Fibroblast of pulmonary artery (primary cell): ENCODE results near the gene SPATA1.
"Not testable (repeated sequence)": the region's sequence is repeated elsewhere in the genome, so short reads cannot be mapped to it uniquely, and the experiment has no call there.

Experiments
- DNase-seq: peaks from one replicate; pipeline ENCODE4 v3.0.0-alpha.2; 2010; ENCODE audit warnings: low read depth
- H3K4me3 ChIP-seq: replicated peaks from 2 replicates; pipeline ENCODE4 v1.5.1; 2011; ENCODE audit warnings: low read depth, mild to moderate bottlenecking, control low read depth, low read length, moderate library complexity
- TF ChIP-seq, protein P1 (sequence below): IDR thresholded peaks from 2 replicates; pipeline ENCODE4 v1.5.1; 2011; ENCODE audit warnings: mild to moderate bottlenecking, control low read depth, low read length, inconsistent platforms; ENCODE audit errors: missing control alignments

SPATA1 gene

DNA sequence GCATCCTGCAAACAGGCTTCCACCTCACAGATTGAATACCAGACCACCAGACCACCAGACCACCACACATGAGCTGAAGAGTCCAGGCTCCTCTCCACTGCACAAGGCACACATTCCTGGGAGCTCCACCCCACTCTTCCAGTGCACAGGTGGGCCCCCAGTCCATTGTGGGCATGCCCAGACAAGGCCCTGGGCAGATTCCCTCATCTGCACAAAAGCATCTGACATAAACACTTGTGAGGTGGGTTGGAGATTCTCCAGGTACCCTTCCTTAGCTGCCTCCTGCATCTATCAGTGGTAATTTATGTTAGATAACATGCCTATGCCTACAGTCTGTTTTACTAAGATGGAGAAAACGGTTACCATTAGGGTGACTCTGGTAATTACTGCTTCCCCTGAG lies 79.6 kb downstream of the SPATA1 start:
- TF ChIP-seq, protein P1, sequence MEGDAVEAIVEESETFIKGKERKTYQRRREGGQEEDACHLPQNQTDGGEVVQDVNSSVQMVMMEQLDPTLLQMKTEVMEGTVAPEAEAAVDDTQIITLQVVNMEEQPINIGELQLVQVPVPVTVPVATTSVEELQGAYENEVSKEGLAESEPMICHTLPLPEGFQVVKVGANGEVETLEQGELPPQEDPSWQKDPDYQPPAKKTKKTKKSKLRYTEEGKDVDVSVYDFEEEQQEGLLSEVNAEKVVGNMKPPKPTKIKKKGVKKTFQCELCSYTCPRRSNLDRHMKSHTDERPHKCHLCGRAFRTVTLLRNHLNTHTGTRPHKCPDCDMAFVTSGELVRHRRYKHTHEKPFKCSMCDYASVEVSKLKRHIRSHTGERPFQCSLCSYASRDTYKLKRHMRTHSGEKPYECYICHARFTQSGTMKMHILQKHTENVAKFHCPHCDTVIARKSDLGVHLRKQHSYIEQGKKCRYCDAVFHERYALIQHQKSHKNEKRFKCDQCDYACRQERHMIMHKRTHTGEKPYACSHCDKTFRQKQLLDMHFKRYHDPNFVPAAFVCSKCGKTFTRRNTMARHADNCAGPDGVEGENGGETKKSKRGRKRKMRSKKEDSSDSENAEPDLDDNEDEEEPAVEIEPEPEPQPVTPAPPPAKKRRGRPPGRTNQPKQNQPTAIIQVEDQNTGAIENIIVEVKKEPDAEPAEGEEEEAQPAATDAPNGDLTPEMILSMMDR = no peak
- H3K4me3 ChIP-seq = no peak overlapping the region
- DNase-seq = no peak

DNA sequence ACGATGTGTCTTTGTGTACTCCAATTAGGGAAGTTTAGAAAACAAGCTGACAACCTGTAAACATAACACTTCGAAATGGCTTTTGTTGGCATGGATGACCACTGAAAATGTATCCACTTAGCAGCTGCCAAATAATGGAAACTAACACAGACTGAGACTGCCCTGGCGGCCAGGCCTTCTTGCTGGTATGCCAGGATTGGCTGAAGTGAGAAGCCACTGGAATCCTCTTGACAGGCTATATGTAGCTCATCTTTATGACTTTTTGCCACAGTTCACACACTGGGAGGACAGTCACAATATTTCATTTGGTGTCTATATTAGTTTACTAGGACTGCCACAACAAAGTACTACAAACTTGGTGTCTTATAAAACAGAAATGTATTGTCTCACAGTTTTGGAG lies 80.9 kb downstream of the SPATA1 start:
- DNase-seq = no peak
- TF ChIP-seq, protein P1 = no peak
- no peak overlapping the region for H3K4me3 ChIP-seq

DNA sequence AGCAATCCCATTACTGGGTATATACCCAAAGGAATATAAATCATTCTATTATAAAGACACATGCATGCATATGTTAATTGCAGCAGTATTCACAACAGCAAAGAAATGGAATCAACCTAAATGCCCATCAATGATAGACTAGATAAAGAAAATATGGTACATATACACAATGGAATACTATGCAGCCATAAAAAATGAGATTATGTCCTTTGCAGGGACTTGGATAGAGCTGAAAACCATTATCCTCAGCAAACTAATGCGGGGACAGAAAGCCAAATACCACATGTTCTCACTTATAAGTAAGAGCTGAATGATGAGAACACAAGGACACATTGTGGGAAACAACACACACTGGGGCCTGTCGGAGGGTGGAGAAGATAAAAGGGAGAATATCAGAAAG lies 88.8 kb downstream of the SPATA1 start:
- H3K4me3 ChIP-seq, DNase-seq: not testable (repeated sequence)

DNA sequence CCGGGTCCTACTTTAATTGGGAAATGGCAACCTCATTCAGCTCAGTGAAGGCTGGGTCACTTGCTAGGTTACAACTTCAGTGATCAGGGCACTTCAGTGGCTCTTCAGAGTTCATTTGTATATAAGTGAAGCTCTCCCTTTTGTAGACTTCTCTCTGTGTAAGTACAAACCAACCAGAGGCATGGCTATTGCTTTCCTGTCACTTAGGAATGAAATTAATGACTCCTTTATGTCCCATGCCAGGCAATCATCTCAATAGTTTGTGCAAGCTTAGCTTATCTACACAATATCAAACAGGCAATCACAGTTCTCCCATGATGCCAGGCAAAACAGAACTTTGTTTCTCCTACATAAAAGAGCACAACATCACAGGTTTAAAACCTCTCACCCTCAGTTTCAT lies 90.8 kb downstream of the SPATA1 start:
- TF ChIP-seq, protein P1 = no peak
- DNase-seq = no peak
- no peak overlapping the region for H3K4me3 ChIP-seq

DNA sequence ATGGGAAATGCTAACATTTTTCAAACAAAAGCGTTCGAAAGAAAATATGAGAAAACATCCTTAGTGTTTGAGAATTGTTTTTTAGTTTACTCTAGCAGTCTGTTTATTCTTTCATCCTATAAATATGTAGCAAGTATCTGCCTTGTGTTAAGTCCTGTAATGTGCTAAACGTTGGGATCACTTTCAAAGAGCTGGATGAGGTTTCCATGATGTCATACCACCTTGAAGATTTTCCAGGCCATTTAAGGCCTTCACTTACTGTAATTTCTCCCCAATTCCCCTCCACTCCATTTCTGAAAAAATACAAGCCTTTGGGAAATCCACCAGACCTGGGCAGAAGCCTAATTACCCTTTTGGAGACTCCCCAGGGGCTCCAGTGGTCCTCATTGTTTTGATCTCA lies 92.2 kb downstream of the SPATA1 start:
- TF ChIP-seq, protein P1 = no peak
- no peak overlapping the region for H3K4me3 ChIP-seq
- peak; percentile 32 for DNase-seq

DNA sequence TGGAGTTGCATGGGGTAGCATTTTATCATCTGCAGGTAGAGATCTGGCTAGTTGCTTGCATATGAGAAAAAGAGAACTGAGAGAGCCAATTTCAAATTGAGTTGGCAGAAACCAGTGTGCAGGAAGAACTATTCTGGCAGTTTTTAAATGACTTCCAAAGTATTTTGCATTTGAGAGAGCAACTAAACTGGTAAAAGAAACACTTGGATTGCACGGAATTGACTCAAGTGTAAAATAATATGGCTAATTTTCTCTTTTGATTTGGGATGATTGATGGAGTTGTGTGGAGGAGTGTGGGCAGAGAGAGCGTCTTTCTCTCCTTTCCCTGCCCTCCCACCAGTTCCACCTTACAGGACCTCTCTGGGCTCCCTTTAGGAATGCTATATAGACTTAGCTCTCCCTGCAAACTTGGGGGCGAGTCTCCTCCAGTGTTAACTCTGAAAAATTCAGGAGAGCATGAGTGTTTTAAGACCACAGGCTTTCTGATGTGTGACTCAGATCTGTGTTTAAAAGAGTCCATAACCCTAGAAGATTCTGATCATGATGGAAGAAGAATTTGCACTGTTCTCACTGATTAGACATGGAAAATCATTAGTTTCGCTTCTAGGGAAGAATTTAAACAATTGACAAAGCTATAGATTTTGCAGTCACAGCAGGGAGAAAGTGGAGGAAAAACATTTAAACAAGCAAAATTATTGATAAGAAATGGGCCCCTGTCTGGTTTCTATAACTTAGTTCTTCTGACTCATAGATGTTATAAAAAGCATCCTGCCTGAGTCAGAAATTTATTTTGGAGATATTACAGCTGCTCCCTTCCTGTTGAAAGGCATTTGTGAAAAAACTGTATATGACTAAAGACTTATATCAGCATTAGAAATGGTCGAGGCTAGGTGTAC lies 92.9 kb downstream of the SPATA1 start:
- no peak overlapping the region for H3K4me3 ChIP-seq

DNA sequence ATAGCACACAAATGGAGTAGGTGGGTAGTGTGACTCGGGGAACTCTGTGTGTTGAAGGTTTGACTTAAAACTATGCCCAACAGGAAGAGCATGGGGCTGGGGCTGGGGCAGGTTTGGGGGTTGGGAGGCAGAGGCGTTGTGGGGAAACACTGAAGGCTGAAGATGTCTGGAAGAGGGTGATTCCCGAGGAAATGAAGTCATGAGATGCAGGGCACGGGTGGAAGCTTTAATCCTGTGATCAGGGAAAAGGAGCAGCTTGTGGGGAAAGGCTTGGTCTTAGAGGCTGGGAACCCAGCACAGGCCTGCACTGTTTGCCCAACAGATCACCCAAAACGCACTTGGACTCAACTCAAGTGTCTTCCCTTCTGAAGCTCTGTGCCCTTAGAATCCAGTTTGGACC lies 94.6 kb downstream of the SPATA1 start:
- DNase-seq = peak; percentile 30
- TF ChIP-seq, protein P1 = no peak
- no peak overlapping the region for H3K4me3 ChIP-seq

More for the DNA sequence above, 92.9 kb downstream of the SPATA1 start:
- TF ChIP-seq, protein P1 = no peak
- DNase-seq = peak; percentile 80
